Measurements from ENCODE around the gene KRTAP21-1. TPM values are rescaled to one million over a fixed set of nuclear protein-coding genes. Genes with fewer than 3 reads are reported as not detected.
"Not testable (repeated sequence)": the region's sequence is repeated elsewhere in the genome, so short reads cannot be mapped to it uniquely, and the experiment has no call there.

Gene KRTAP21-1
- not detected for polyA plus RNA-seq (ENCODE audit: insufficient read length in 4 of 4)

GRCh38 chr21:30755328-30755727 is at the start of gene KRTAP21-1:
KRTAP21-1 (minus strand) TSS chr21:30755428; CDS start chr21:30755378, 50 bp downstream.
- not testable (repeated sequence) for DNase-seq (ENCODE audit: low read depth in 4 of 4, low spot score in 3 of 4)

GRCh38 chr21:30800605-30801004 is 45.4 kb upstream of the KRTAP21-1 start:
- DNase-seq (ENCODE audit: low read depth in 4 of 4, low spot score in 3 of 4): no peak

- no peak for DNase-seq (ENCODE audit: low read depth in 4 of 4, low spot score in 3 of 4)
These were observed 38.5 kb upstream of the KRTAP21-1 start for GRCh38 chr21:30793581-30794314.

- no peak for DNase-seq (ENCODE audit: low read depth in 4 of 4, low spot score in 3 of 4)
These were observed 24.0 kb upstream of the KRTAP21-1 start for GRCh38 chr21:30779249-30779648.

- DNase-seq (ENCODE audit: low read depth in 4 of 4, low spot score in 3 of 4): no peak
These were observed 14.7 kb upstream of the KRTAP21-1 start for GRCh38 chr21:30769724-30770431.

GRCh38 chr21:30760776-30761175 is 5.5 kb upstream of the KRTAP21-1 start:
- DNase-seq (ENCODE audit: low read depth in 4 of 4, low spot score in 3 of 4): no peak

- no peak for DNase-seq (ENCODE audit: low read depth in 4 of 4, low spot score in 3 of 4)
These were observed 3.1 kb upstream of the KRTAP21-1 start for GRCh38 chr21:30758306-30758705.

- no peak for DNase-seq (ENCODE audit: low read depth in 4 of 4, low spot score in 3 of 4)
These were observed 8.1 kb downstream of the KRTAP21-1 start, which contains the start of gene KRTAP21-2 for GRCh38 chr21:30747159-30747558. KRTAP21-2 (minus strand) TSS chr21:30747259; CDS start chr21:30747202, 57 bp downstream.

GRCh38 chr21:30740462-30740861 is 14.8 kb downstream of the KRTAP21-1 start:
- no peak for DNase-seq (ENCODE audit: low read depth in 4 of 4, low spot score in 3 of 4)

- DNase-seq (ENCODE audit: low read depth in 4 of 4, low spot score in 3 of 4): no peak
These were observed 22.2 kb downstream of the KRTAP21-1 start for GRCh38 chr21:30733026-30733425.

- DNase-seq (ENCODE audit: low read depth in 4 of 4, low spot score in 3 of 4): no peak
These were observed 28.5 kb downstream of the KRTAP21-1 start for GRCh38 chr21:30726726-30727125.

- DNase-seq (ENCODE audit: low read depth in 4 of 4, low spot score in 3 of 4): no peak
These were observed 35.8 kb downstream of the KRTAP21-1 start for GRCh38 chr21:30719401-30719800.

- no peak for DNase-seq (ENCODE audit: low read depth in 4 of 4, low spot score in 3 of 4)
These were observed 36.9 kb downstream of the KRTAP21-1 start, which contains the start of gene KRTAP21-3 for GRCh38 chr21:30718239-30718909. KRTAP21-3 (minus strand) TSS chr21:30718777; CDS start chr21:30718759, 18 bp downstream.

GRCh38 chr21:30717105-30717504 is 38.1 kb downstream of the KRTAP21-1 start:
- no peak for DNase-seq (ENCODE audit: low read depth in 4 of 4, low spot score in 3 of 4)

- no peak for DNase-seq (ENCODE audit: low read depth in 4 of 4, low spot score in 3 of 4)
These were observed 40.3 kb downstream of the KRTAP21-1 start for GRCh38 chr21:30714946-30715345.

GRCh38 chr21:30714456-30714855 is 40.8 kb downstream of the KRTAP21-1 start:
- DNase-seq (ENCODE audit: low read depth in 4 of 4, low spot score in 3 of 4): no peak

- no peak for DNase-seq (ENCODE audit: low read depth in 4 of 4, low spot score in 3 of 4)
These were observed 41.5 kb downstream of the KRTAP21-1 start for GRCh38 chr21:30713766-30714165.

GRCh38 chr21:30710499-30710898 is 44.7 kb downstream of the KRTAP21-1 start:
- no peak for DNase-seq (ENCODE audit: low read depth in 4 of 4, low spot score in 3 of 4)

- DNase-seq (ENCODE audit: low read depth in 4 of 4, low spot score in 3 of 4): no peak
These were observed 47.8 kb downstream of the KRTAP21-1 start for GRCh38 chr21:30707409-30707808.

Measured in left renal pelvis (tissue), 4 donors.